Measurements from ENCODE around the gene ZFYVE28.

DNA sequence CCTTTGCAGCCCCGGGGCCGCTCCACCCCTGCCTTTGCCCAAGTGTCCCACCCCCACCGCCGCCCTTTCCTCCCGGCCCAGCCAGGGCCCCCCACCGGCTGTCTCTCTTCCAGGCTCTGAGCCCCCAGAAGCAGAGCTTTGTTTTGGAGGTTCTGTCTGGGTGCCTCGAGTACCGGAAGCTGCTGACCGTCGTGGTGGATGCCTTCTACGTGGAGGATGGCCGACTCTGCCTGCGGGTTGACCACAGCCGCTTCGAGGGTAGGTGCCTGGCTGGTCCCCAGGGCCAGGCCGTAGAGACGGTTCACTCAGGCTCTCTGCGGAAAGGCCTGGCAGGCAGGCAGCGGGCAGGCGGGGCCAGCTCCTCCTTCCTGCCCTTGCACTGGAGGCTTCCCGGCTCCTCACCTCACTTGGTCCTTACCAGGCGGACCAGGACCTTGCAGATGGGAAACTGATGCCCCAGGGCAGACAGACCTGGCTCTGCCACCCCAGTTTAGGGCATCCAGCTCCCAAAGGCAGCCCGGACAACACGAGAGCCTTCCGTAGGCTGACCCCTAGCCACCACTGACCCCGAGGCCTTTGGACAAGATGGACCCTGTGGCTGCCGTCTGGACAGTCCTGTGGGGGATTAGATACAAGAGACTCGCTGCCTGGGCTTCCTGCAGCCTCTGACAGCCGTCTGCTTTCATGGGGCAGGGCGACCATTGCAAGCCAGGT is 18.5 kb upstream of the ZFYVE28 start:
- TF ChIP-seq, protein P1, sequence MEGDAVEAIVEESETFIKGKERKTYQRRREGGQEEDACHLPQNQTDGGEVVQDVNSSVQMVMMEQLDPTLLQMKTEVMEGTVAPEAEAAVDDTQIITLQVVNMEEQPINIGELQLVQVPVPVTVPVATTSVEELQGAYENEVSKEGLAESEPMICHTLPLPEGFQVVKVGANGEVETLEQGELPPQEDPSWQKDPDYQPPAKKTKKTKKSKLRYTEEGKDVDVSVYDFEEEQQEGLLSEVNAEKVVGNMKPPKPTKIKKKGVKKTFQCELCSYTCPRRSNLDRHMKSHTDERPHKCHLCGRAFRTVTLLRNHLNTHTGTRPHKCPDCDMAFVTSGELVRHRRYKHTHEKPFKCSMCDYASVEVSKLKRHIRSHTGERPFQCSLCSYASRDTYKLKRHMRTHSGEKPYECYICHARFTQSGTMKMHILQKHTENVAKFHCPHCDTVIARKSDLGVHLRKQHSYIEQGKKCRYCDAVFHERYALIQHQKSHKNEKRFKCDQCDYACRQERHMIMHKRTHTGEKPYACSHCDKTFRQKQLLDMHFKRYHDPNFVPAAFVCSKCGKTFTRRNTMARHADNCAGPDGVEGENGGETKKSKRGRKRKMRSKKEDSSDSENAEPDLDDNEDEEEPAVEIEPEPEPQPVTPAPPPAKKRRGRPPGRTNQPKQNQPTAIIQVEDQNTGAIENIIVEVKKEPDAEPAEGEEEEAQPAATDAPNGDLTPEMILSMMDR (IDR thresholded peaks at IDR 0.05): no peak
- no peak for TF ChIP-seq POLR2A (IDR thresholded peaks at IDR 0.05)
